ENCODE measurements around the gene NKTR. TPM values are rescaled to one million over a fixed set of nuclear protein-coding genes. Genes with fewer than 3 reads are reported as not detected.

NKTR gene
- total RNA-seq, 4 donors from 2014 or later = 119 to 361 (median 164) TPM

GRCh38 chr3:42686832-42687650, 86.6 kb downstream of the NKTR start:
- no peaks in the 10 kb centered on the region for H3K36me3 ChIP-seq
- DNase-seq = no peak
- H3K27ac ChIP-seq = no peak overlapping the region
- H3K4me1 ChIP-seq = peaks cover 0 to 8% of the 10 kb centered on the region in 2 donors
- intact Hi-C loops (cut with DNase I; ENCODE audit: low total_unique reads) = no loop called here
- TF ChIP-seq CTCF (IDR thresholded peaks at IDR 0.05) (no peak), POLR2A (IDR thresholded peaks at IDR 0.05) (no peak)
- no peaks in the 10 kb centered on the region for H3K27me3 ChIP-seq
- no peaks in the 10 kb centered on the region for H3K9me3 ChIP-seq
- no peak overlapping the region for H3K4me3 ChIP-seq

DNA sequence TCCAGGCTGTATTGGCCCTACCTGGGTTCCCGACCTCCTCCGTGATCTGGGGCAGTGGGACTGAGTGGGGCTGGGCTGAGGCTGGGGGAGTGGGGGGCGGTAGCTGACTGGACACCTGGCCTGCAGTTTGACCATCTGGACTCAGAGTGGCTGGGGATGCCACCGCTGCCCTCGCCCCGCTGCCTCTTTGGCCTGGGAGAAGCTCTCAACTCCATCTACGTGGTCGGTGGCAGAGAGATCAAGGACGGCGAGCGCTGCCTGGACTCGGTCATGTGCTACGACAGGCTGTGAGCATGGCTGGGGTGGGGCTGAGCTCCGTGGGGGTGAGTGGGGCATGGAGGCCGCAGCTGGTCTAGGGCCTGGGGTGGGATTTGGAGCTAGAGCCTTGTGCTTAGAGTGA, 87.5 kb downstream of the NKTR start:
- DNase-seq = no peak
- Histone ChIP-seq H3K4me3 (no peak overlapping the region), H3K9me3 (no peaks in the 10 kb centered on the region), H3K4me1 (peaks cover 0 to 8% of the 10 kb centered on the region in 2 donors), H3K27ac (no peak overlapping the region), H3K36me3 (no peaks in the 10 kb centered on the region), H3K27me3 (no peaks in the 10 kb centered on the region)
- intact Hi-C loops (cut with DNase I; ENCODE audit: low total_unique reads) = no loop called here
- no peak for TF ChIP-seq POLR2A (IDR thresholded peaks at IDR 0.05)
- no peak for TF ChIP-seq CTCF (IDR thresholded peaks at IDR 0.05)

DNA sequence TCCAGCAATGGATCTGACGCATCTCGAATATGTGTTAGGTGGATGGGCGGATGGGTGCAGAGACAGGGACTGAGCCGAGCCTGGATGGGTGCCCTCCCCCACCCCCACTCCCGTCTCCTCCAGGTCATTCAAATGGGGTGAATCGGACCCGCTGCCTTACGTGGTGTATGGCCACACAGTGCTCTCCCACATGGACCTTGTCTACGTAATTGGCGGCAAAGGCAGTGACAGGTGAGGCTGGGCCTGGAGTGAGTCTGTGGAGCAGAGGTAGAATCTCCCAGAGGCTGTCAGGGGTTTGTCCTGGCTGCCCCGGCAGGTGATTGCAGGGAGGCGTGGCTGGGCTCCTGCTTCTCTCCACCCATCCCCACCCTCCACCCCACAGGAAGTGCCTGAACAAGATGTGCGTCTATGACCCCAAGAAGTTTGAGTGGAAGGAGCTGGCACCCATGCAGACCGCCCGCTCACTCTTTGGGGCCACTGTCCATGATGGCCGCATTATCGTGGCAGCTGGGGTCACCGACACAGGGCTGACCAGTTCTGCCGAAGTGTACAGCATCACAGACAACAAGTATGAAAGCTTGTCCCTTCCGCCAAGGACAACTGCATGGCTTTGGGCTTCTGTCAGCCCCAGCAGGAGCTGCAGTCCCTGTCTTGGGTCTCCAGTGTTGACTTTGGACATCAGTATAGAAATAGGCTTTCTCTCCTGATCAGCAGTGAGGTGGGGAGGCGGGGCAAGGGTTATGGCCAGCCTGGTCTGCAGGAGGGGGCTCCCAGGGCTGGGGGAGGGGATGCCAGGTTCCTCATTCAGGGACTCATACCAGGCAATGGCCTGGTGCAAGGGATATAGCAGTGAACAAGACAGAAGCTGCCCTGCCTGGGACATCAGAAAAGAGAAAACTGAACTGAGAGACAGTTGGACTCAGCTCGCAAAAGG, 88.3 kb downstream of the NKTR start:
- H3K27ac ChIP-seq = no peak overlapping the region
- H3K4me3 ChIP-seq = no peak overlapping the region
- TF ChIP-seq CTCF (IDR thresholded peaks at IDR 0.05) (no peak), POLR2A (IDR thresholded peaks at IDR 0.05) (no peak)
- no peaks in the 10 kb centered on the region for H3K36me3 ChIP-seq
- H3K9me3 ChIP-seq = no peaks in the 10 kb centered on the region
- H3K27me3 ChIP-seq = no peaks in the 10 kb centered on the region
- no peak for DNase-seq
- peaks cover 0 to 5% of the 10 kb centered on the region in 2 donors for H3K4me1 ChIP-seq
- intact Hi-C loops (cut with DNase I; ENCODE audit: low total_unique reads) = no loop called here

DNA sequence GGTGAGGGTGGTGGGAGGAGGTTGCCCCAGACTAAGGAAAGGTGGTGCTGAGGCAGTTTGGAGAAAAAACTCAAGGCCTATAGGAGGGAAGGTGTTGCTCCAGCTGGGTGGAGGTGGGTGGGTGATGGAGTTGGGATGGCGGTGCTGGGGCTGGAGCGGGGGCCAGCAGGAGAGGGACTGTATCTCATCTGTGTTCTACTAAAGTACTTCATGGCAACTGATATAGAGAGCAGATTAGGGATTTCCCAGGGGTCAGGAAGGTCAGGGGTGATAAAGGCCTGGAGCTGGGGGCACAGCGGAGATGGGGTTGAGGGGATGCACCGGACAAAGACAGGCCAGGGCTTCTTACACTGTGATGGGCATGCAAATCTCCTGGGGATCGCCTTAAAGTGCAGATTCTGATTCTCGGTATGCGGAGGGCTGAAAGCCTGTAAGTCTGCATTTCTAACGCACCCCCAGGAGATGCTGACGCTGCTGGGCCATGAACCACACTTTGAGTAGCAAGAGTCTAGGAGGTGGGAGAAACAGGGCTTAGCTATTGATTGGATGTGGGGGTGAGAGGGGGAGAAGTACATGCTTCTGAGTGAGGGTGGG, 89.0 kb downstream of the NKTR start:
- no peaks in the 10 kb centered on the region for H3K9me3 ChIP-seq
- no peak overlapping the region for H3K4me3 ChIP-seq
- H3K27ac ChIP-seq = no peak overlapping the region
- no peak for DNase-seq
- H3K36me3 ChIP-seq = no peaks in the 10 kb centered on the region
- no peaks in the 10 kb centered on the region for H3K27me3 ChIP-seq
- H3K4me1 ChIP-seq = peaks cover 0 to 5% of the 10 kb centered on the region in 2 donors
- TF ChIP-seq POLR2A (IDR thresholded peaks at IDR 0.05) (no peak), CTCF (IDR thresholded peaks at IDR 0.05) (no peak)
- intact Hi-C loops (cut with DNase I; ENCODE audit: low total_unique reads) = no loop called here
